Testis (tissue), 3 donors: Measurements from ENCODE around the gene CXCR6. TPM values are rescaled to one million over a fixed set of nuclear protein-coding genes. Genes with fewer than 3 reads are reported as not detected.
"Not testable (repeated sequence)": the region's sequence is repeated elsewhere in the genome, so short reads cannot be mapped to it uniquely, and the experiment has no call there.

ENCODE experiments used
- DNase-seq: peaks from one replicate; pipeline ENCODE4 v3.0.0-alpha.2; 2019
- H3K27ac ChIP-seq, 2 donors: fragments of 200-600 bp; sonication (generic); one replicate each; pipeline ENCODE4 v1.5.1; 2019
- H3K27me3 ChIP-seq: fragments of 200-600 bp; sonication (generic); one replicate; pipeline ENCODE4 v1.5.1; 2019
- H3K36me3 ChIP-seq: fragments of 200-600 bp; sonication (generic); one replicate; pipeline ENCODE4 v1.5.1; 2017; ENCODE audit warnings: low read depth; ENCODE audit errors: missing control alignments
- H3K4me1 ChIP-seq: fragments of 200-600 bp; sonication (generic); one replicate; pipeline ENCODE4 v1.5.1; 2019
- H3K4me3 ChIP-seq, 2 donors: fragments of 200-600 bp; sonication (generic); one replicate each; pipeline ENCODE4 v1.5.1; 2017 to 2019
- H3K9me3 ChIP-seq: fragments of 200-600 bp; sonication (generic); one replicate; pipeline ENCODE4 v1.5.1; 2017
- POLR2A ChIP-seq: fragments of 450-650 bp; IDR thresholded peaks from one replicate; pipeline ENCODE4 v1.6.1; 2017; ENCODE audit warnings: antibody characterized with exemption, mild to moderate bottlenecking, moderate library complexity
- WGBS, 2 donors: methylation state at CpG; one replicate each; pipeline ENCODE4 v1.1.5; 2018; 5-methylcytosine and 5-hydroxymethylcytosine counted together
- intact Hi-C: fragments of 100-400 bp; cut with DNase I; formaldehyde crosslinking; loops from one replicate; pipeline ENCODE4 v1.15.1; 2023; ENCODE audit warnings: low total_unique reads
- polyA plus RNA-seq: library from polyadenylated mRNA; stranded (reverse); fragments of 350-450 nt; fragmentation: Illumina TruSeq; extraction: RNeasy Lipid Tissue Mini Kit (QIAGEN cat#74804); gene quantifications from one replicate; pipeline ENCODE4 v1.2.3, GENCODE V29; 2014; ENCODE audit warnings: low read depth, low replicate concordance; ENCODE audit not compliant: insufficient read depth
- small RNA-seq, 2 donors: library from RNA; depleted of rRNA; stranded (forward); fragments of <200 nt; gene quantifications; one replicate each; pipeline ENCODE3, GENCODE V24; 2016
- total RNA-seq, 2 donors: library from RNA; depleted of rRNA; stranded (reverse); fragments of >200 nt; gene quantifications; one replicate each; pipeline ENCODE4 v1.2.3, GENCODE V29; 2016
- TF ChIP-seq, protein P1 (sequence below), 3 experiments: fragments of 450-650 bp in 2 of 3; fragments of 200-600 bp in 1 of 3; sonication (generic) in 1 of 3; IDR thresholded peaks; one replicate each; pipeline ENCODE4 v1.5.1; 2016 to 2019; ENCODE audit warnings: antibody characterized with exemption in 3 of 3, mild to moderate bottlenecking in 2 of 3, moderate library complexity in 1 of 3

CXCR6 gene
- total and polyA plus RNA-seq, 3 donors from 2014 or later, result 0.16 to 2.1 (median 0.62) TPM

DNA sequence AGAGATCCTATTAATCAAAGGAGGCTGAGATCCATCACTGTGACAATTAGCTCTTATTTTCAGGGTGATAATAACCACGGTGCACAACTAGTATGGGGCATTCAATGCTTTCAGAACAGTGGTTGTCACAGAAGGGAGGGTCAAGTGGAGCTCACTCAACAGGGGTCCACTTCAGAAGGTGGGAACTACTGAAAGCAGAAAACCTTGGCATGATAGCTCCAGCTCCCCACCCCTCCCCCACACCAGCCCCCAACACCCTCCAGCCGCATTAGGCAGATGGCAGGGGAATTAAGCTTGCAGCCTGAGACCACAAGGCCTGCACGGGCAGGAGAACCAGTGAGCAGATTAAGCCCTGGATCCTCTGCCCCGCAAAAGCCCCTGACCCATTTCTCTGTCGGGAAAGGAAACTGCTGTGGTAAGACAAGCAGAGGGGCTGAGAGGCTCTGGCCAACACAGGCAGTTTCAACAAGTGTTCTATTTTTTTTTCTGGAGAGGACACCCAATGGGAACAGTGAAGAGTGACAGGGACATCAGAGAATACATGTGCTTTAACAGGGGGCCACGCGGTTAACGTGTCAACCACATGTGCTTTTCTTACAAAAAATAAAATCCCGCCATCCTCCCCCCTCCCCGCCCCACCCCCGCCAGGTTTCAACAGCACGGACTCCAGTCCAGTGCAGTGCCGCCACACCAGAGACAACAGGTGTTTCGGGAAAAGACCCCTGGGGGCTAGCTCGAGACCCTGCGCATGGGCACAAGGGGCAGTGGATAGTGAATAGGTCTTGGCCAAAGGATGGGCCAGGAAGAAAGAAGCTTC, 51.4 kb downstream of the CXCR6 start:
- peak; percentile 38 for DNase-seq
- Histone ChIP-seq H3K36me3 (no peaks in the 10 kb centered on the region), H3K27me3 (no peaks in the 10 kb centered on the region), H3K9me3 (no peaks in the 10 kb centered on the region), H3K4me3 (peak overlapping the region; percentile 82 to 93), H3K4me1 (peaks cover 7% of the 10 kb centered on the region), H3K27ac (peak overlapping the region; percentile 78 to 91)
- intact Hi-C loops, result no loop called here
- no peak for TF ChIP-seq POLR2A
- TF ChIP-seq, protein P1, sequence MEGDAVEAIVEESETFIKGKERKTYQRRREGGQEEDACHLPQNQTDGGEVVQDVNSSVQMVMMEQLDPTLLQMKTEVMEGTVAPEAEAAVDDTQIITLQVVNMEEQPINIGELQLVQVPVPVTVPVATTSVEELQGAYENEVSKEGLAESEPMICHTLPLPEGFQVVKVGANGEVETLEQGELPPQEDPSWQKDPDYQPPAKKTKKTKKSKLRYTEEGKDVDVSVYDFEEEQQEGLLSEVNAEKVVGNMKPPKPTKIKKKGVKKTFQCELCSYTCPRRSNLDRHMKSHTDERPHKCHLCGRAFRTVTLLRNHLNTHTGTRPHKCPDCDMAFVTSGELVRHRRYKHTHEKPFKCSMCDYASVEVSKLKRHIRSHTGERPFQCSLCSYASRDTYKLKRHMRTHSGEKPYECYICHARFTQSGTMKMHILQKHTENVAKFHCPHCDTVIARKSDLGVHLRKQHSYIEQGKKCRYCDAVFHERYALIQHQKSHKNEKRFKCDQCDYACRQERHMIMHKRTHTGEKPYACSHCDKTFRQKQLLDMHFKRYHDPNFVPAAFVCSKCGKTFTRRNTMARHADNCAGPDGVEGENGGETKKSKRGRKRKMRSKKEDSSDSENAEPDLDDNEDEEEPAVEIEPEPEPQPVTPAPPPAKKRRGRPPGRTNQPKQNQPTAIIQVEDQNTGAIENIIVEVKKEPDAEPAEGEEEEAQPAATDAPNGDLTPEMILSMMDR (IDR thresholded peaks at IDR 0.05), result no peak
- WGBS, 2 donors, result 9 to 10% methylated on average over 10 to 16 of the region's 16 CpGs

GRCh38 chr3:45995236-45996192, 52.2 kb downstream of the CXCR6 start, which contains the start of gene FYCO1:
Gene FYCO1 (minus strand): TSS chr3:45995824. CDS start chr3:45984910, 10,914 bp downstream.
- 1 to 6% methylated on average over 9 to 60 of the region's 67 CpGs for WGBS, 2 donors
- Histone ChIP-seq H3K4me1 (peaks cover 7% of the 10 kb centered on the region), H3K9me3 (no peaks in the 10 kb centered on the region), H3K27me3 (no peaks in the 10 kb centered on the region), H3K4me3 (peak within 1 kb of the TSS; percentile 82 to 93), H3K27ac (peak within 1 kb of the TSS; percentile 78 to 91), H3K36me3 (no peaks in the 10 kb centered on the region)
- no peak for TF ChIP-seq POLR2A
- TF ChIP-seq, protein P1 (IDR thresholded peaks at IDR 0.05), result no peak
- DNase-seq, result peak; percentile 96
- intact Hi-C loops, result no loop called here

DNA sequence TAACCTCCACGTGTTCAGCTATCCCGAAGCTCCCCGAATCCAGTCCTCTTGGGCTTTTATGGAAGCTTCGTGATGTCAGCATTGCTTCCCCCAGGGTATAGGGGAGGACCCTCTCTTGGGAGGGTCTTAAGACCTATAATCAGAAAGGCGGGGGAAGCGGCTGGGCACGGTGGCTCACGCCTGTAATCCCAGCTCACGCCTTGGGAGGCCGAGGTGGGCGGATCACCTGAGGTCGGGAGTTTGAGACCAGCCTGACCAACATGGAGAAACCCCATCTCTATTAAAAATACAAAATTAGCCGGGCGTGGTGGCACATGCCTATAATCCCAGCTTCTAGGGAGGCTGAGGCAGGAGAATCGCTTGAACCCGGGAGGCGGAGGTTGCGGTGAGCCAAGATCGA, 54.2 kb downstream of the CXCR6 start:
- H3K36me3 ChIP-seq, DNase-seq, H3K27ac ChIP-seq, H3K4me3 ChIP-seq, H3K4me1 ChIP-seq, H3K9me3 ChIP-seq, H3K27me3 ChIP-seq, intact Hi-C loops: not testable (repeated sequence)
- 89 to 94% methylated on average over 19 of the region's 19 CpGs for WGBS, 2 donors

DNA sequence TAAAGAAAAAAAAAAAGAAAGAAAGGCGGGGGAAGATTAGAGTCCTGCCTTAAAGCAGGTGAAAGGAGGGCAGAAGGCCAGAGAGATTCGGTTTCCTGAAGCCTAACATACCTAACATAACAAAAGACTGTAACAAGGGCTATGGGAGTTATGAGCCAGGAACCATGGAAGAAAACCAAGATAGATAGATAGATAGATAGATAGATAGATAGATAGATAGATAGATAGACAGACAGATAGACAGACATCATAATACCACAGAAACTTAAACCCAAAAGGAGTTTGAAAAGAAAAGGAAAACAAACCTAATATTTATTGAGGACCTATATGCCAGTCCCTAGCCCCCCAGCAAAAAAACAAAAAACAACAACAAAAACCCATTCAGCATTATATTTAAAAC, 54.7 kb downstream of the CXCR6 start:
- intact Hi-C loops, result no loop called here
- no peak for TF ChIP-seq POLR2A
- TF ChIP-seq, protein P1 (IDR thresholded peaks at IDR 0.05), result no peak
- Histone ChIP-seq H3K36me3 (no peaks in the 10 kb centered on the region), H3K4me1 (peaks cover 7% of the 10 kb centered on the region), H3K27me3 (no peaks in the 10 kb centered on the region), H3K4me3 (no peak overlapping the region), H3K9me3 (no peaks in the 10 kb centered on the region), H3K27ac (no peak overlapping the region)
- DNase-seq, result no peak
- 77 to 86% methylated on average over 2 of the region's 2 CpGs for WGBS, 2 donors

Small RNAs within 50 kb of the gene (small RNA-seq; reads per million reads assigned to genes)
- gene RF00019, result 0 reads per million in 2 donors

Other genes starting within 250 kb of the CXCR6 start
- gene SLC6A20, start 146.9 kb upstream of the CXCR6 start, total RNA-seq, result 1 to 10 TPM in 1 of 2 donors, under 1 TPM in 1; 0.87 to 2.3 TPM
- 2.3 TPM for gene SLC6A20, start 146.9 kb upstream of the CXCR6 start, polyA plus RNA-seq
- 10 to 100 TPM; 55.6 to 66.4 TPM for gene LZTFL1, start 101.3 kb upstream of the CXCR6 start, total RNA-seq
- 156 TPM for gene LZTFL1, start 101.3 kb upstream of the CXCR6 start, polyA plus RNA-seq
- under 1 TPM in 1 of 2 donors, not detected in 1; 0.19 TPM for gene CCR9, start 56.9 kb upstream of the CXCR6 start, total RNA-seq
- gene CCR9, start 56.9 kb upstream of the CXCR6 start, polyA plus RNA-seq, result 0.25 TPM
- gene FYCO1, start 52.4 kb downstream of the CXCR6 start, total RNA-seq, result 10 to 100 TPM; 21.7 to 24.2 TPM
- gene FYCO1, start 52.4 kb downstream of the CXCR6 start, polyA plus RNA-seq, result 12.8 TPM
- gene XCR1, start 84.0 kb downstream of the CXCR6 start, total RNA-seq, result under 1 TPM; 0.06 to 0.16 TPM
- 0.34 TPM for gene XCR1, start 84.0 kb downstream of the CXCR6 start, polyA plus RNA-seq